NT2/D1 (cell line): ENCODE data around the gene CHST12.

Experiments
- DNase-seq: peaks from one replicate; pipeline ENCODE4 v3.0.0-alpha.2; 2011; ENCODE audit warnings: low read depth, low spot score
- H3K27me3 ChIP-seq: 2 replicates; pipeline ENCODE4 v1.6.0; 2011; ENCODE audit warnings: mild to moderate bottlenecking; ENCODE audit not compliant: insufficient read length, insufficient read depth
- H3K36me3 ChIP-seq: 2 replicates; pipeline ENCODE4 v1.6.1; 2011; ENCODE audit warnings: mild to moderate bottlenecking, low read length, mixed read lengths; ENCODE audit not compliant: insufficient read depth, insufficient read length
- H3K4me1 ChIP-seq: 2 replicates; pipeline ENCODE4 v1.5.1; 2011; ENCODE audit not compliant: insufficient read depth, insufficient read length
- H3K4me3 ChIP-seq: 2 replicates; pipeline ENCODE4 v1.5.1; 2011; ENCODE audit warnings: low read depth; ENCODE audit not compliant: insufficient read length
- H3K9ac ChIP-seq: 2 replicates; pipeline ENCODE4 v1.6.0; 2011; ENCODE audit warnings: low read depth; ENCODE audit not compliant: insufficient read length
- H3K9me3 ChIP-seq: 2 replicates; pipeline ENCODE4 v1.5.1; 2011; ENCODE audit warnings: mild to moderate bottlenecking, low read length; ENCODE audit not compliant: insufficient read depth
- SUZ12 ChIP-seq: IDR thresholded peaks from 2 replicates; pipeline ENCODE4 v1.6.1; 2011; ENCODE audit not compliant: insufficient read length, insufficient read depth; ENCODE audit errors: extremely low read depth
- YY1 ChIP-seq: IDR thresholded peaks from 2 replicates; pipeline ENCODE4 v1.6.1; 2011; ENCODE audit not compliant: insufficient read length, insufficient read depth
- ZNF274 ChIP-seq: IDR thresholded peaks from 2 replicates; pipeline ENCODE4 v1.6.1; 2011; ENCODE audit warnings: mild to moderate bottlenecking, low read depth, low read length

Gene CHST12

DNA sequence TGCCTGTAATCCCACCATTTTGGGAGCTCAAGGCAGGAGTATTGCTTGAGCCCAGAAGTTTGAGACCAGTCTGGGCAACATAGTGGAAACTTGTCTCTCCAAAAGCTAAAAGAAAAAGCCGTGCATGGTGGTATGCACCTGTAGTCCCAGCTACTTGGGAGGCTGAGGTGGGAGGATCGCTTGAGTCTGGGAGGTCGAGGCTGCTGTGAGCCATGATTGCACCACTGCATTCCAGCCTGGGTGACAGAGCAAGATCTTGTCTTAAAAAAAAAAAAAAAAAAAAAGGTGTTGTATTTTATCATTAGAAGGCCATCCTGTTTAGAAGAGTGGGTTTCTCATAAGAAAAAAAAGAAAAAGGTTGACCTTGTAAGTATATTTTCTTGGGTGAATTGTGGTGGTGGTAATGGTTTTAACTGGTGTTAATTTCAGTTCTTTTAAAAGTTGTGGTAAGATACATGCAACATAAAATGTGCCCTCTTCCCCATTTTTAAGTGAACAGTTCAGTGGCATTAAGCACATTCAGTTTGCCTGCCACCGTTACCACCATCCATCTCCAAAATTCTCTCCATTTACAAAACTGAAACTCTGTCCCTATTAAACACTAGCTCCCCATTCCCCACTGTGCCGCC, 38.1 kb downstream of the CHST12 start:
- Histone ChIP-seq H3K4me1 (peaks cover 10% of the 10 kb centered on the region), H3K9me3 (no peaks in the 10 kb centered on the region), H3K9ac (no peak overlapping the region), H3K36me3 (peaks cover 41% of the 10 kb centered on the region), H3K27me3 (no peaks in the 10 kb centered on the region), H3K4me3 (no peak overlapping the region)
- no peak for DNase-seq
- TF ChIP-seq YY1: no peak
- no peak for TF ChIP-seq ZNF274
- TF ChIP-seq SUZ12: no peak

DNA sequence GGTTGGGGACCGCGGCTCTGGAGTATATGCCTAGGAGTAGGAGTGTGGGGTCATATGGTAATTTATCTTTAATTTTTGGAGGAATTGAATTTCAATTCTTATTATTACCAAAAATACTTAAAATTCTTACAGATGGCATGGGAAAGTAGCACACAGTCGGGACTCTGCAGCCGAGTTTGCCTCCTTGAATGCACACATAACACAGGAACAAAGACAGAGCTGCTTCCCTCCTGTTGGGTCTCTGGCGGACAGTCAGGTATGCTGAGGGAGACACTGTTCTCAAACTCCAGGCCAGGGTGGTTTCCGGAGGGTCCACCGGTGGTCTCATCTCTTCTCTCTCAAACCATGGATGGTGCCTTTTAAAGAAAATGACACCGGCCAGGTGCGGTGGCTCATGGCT, 40.1 kb downstream of the CHST12 start:
- H3K9ac ChIP-seq: no peak overlapping the region
- H3K36me3 ChIP-seq: peaks cover 31% of the 10 kb centered on the region
- H3K4me1 ChIP-seq: peaks cover 8% of the 10 kb centered on the region
- DNase-seq: no peak
- TF ChIP-seq SUZ12 (no peak), YY1 (no peak), ZNF274 (no peak)
- H3K4me3 ChIP-seq: no peak overlapping the region
- H3K27me3 ChIP-seq: no peaks in the 10 kb centered on the region
- H3K9me3 ChIP-seq: no peaks in the 10 kb centered on the region

DNA sequence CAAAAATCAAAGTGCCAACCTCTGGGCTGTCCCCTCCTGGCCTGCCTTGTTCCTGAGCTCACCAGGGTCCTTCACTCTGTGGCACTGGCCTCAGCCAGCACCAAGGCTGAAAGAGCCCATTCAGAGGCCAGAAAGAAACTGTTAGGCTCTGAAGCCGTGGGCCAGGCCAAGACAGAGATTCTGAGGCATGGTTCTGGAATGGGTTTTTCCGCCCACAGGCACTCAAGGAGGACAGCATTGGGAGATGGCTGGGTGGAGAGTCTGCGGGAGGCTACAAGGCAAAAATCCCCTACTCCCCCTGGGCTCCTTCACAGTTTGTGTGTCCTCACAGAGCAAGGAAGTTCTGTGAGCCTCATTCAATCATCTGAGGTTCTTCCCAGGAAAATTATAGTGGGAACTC, 41.1 kb downstream of the CHST12 start:
- peak overlapping the region; percentile 36 for H3K9ac ChIP-seq
- peaks cover 8% of the 10 kb centered on the region for H3K4me1 ChIP-seq
- no peaks in the 10 kb centered on the region for H3K9me3 ChIP-seq
- H3K27me3 ChIP-seq: no peaks in the 10 kb centered on the region
- H3K4me3 ChIP-seq: no peak overlapping the region
- peaks cover 24% of the 10 kb centered on the region for H3K36me3 ChIP-seq
- no peak for DNase-seq
- no peak for TF ChIP-seq SUZ12
- TF ChIP-seq YY1: no peak
- TF ChIP-seq ZNF274: no peak

DNA sequence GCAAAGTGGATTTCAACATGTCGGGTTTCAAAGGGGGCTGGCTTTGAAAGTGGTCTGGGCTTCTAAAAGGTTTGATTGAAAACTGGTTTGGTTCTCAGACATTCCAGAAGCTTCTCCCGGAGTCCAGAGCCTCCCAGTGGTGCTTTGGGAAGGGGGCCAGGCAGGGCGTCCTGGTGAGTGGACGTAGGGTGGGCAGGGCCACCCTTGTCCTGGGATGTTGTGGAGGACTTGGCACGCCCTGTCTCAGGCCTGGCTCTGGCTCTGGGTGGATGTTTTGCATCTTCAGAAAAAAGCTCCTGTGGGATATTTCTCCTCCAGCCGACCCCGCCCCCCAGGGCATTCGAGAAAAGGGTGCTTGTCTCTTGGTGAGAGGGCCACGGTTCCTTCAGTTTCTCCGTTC, 41.6 kb downstream of the CHST12 start:
- H3K36me3 ChIP-seq: peaks cover 24% of the 10 kb centered on the region

DNA sequence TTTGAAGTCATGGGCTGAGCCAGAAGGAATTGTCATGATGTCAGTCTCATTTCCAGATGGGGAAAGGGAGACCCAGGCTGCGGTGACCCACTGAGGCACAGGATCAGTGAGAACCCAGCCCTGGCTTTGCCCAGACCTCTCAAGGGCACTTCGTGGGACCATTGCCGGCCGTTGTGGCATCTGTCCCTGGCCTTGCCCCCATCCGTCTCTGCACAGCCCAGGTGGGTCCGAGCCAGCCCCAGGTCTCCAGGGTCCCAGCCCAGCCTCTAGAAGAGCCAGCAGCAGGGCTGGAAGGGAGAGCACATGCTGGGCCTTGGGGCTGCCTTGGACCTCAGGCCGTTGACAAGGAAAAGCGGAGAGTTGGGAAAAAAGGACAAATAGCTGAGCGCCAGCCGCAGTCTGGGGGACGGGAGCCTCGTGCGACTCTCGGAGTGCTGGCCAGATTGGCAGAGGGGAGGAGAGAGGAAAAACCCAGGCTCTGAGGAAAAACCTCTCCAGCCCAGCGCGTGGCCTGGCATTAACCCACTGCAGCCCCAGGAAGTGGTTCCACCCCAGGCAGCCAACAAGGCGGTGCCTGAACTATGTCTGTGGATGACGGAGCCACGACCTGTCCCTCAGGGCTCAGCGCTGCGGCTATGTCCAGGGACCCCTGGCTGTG, 42.6 kb downstream of the CHST12 start:
- peaks cover 24% of the 10 kb centered on the region for H3K36me3 ChIP-seq
- no peak for DNase-seq
- no peaks in the 10 kb centered on the region for H3K9me3 ChIP-seq
- H3K27me3 ChIP-seq: no peaks in the 10 kb centered on the region
- no peak for TF ChIP-seq ZNF274
- no peak for TF ChIP-seq SUZ12
- TF ChIP-seq YY1: no peak
- H3K4me1 ChIP-seq: peaks cover 8% of the 10 kb centered on the region
- no peak overlapping the region for H3K4me3 ChIP-seq
- H3K9ac ChIP-seq: peak overlapping the region; percentile 21

More for the DNA sequence above, 41.6 kb downstream of the CHST12 start:
- TF ChIP-seq YY1: no peak
- TF ChIP-seq SUZ12: no peak
- TF ChIP-seq ZNF274: no peak
- no peaks in the 10 kb centered on the region for H3K9me3 ChIP-seq
- H3K27me3 ChIP-seq: no peaks in the 10 kb centered on the region
- no peak overlapping the region for H3K9ac ChIP-seq
- DNase-seq: no peak
- H3K4me3 ChIP-seq: no peak overlapping the region
- peaks cover 8% of the 10 kb centered on the region for H3K4me1 ChIP-seq

DNA sequence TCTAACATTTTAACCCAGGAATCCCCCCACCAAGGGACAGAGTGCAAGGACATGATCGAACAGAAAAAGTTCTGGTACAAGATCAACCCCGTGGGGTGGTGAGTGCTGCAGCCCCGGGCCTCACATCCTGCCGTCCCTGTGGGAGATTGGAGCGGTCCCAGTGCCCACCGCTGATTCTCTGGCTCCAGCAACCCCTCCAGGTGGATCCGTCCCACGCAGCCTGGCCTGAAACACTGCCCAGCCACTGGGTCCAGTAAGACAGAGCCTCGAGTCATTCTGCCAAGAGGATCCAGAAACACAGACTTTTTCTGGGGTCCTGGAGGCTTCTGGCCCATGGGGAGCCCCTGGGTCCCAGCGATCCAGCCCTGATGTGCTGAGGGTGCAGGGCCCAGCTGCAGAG, 43.3 kb downstream of the CHST12 start:
- peaks cover 10% of the 10 kb centered on the region for H3K4me1 ChIP-seq
- no peak overlapping the region for H3K4me3 ChIP-seq
- no peak overlapping the region for H3K9ac ChIP-seq
- H3K9me3 ChIP-seq: no peaks in the 10 kb centered on the region
- no peak for DNase-seq
- peaks cover 24% of the 10 kb centered on the region for H3K36me3 ChIP-seq
- TF ChIP-seq SUZ12 (no peak), YY1 (no peak), ZNF274 (no peak)
- H3K27me3 ChIP-seq: no peaks in the 10 kb centered on the region

DNA sequence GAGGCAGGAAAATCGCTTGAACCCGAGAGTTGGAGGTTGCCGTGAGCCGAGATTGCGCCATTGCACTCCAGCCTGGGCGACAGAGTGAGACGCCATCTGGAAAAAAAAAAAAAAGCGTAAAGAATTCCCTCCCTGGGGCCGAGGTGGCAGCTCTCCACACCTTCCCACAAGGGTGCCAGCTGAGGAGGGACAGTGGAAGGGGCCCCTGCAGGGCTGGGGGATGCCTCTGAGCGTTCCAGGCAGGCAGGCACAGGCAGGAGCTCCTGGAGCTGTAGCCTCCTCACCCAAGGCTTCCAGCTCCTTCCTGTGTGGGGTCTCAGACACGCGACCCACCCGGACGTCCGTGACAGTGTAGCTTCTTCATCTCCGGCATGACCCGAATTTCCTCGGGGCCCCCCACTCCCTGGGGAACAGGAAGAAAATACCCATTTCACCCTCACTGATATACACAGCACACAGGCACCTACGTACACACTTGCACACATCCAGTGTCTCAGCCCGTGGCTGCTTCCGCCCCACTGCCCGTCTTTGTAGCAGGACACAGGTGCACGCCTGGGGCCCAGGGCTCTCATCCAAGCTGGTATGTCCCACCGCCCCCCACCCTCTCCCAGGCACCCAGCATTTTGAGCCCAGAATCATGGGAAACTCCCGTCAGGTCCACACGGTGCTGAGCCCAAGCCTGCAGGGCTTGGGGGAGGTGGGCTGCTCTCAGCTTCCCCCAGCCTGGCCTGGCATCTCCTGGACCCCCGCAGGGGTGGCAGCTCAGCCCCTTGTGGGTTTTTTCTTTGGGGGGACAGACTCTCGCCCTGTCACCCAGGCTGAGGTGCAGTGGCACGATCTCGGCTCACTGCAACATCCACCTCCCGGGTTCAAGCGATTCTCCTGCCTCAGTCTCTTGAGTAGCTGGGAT, 47.0 kb downstream of the CHST12 start:
- DNase-seq: no peak
- no peak overlapping the region for H3K4me3 ChIP-seq
- peaks cover 16% of the 10 kb centered on the region for H3K36me3 ChIP-seq
- no peak for TF ChIP-seq SUZ12
- TF ChIP-seq YY1: no peak
- TF ChIP-seq ZNF274: no peak
- no peaks in the 10 kb centered on the region for H3K27me3 ChIP-seq
- no peaks in the 10 kb centered on the region for H3K9me3 ChIP-seq
- H3K4me1 ChIP-seq: peaks cover 12% of the 10 kb centered on the region
- peak overlapping the region; percentile 42 for H3K9ac ChIP-seq
